MM.1S (cell line): ENCODE data around the gene GSS.

Source experiments
- DNase-seq: peaks from one replicate; pipeline ENCODE4 v3.0.0-alpha.2; 2015
- H2AFZ ChIP-seq: fragments of 300-600 bp; sonication (generic); 2 replicates; pipeline ENCODE4 v1.6.0; 2016; ENCODE audit warnings: antibody characterized with exemption, low read length
- H3F3A ChIP-seq: fragments of 300-600 bp; sonication (generic); 2 replicates; pipeline ENCODE4 v1.6.1; 2016; ENCODE audit warnings: mild to moderate bottlenecking, antibody characterized with exemption, low read length, moderate library complexity, mixed read lengths; ENCODE audit not compliant: insufficient read depth
- H3K27ac ChIP-seq: fragments of 300-600 bp; sonication (generic); 2 replicates; pipeline ENCODE4 v1.5.1; 2016; ENCODE audit warnings: mild to moderate bottlenecking, low read length
- H3K27me3 ChIP-seq: fragments of 300-600 bp; sonication (generic); replicated peaks from 2 replicates; pipeline ENCODE4 v1.6.0; 2016; ENCODE audit warnings: low read length; ENCODE audit not compliant: insufficient read depth
- H3K36me3 ChIP-seq: fragments of 300-600 bp; sonication (generic); replicated peaks from 2 replicates; pipeline ENCODE4 v1.6.1; 2016; ENCODE audit warnings: mild to moderate bottlenecking, low read length, mixed read lengths; ENCODE audit not compliant: insufficient read depth
- H3K4me1 ChIP-seq: fragments of 300-600 bp; sonication (generic); 2 replicates; pipeline ENCODE4 v1.6.1; 2016; ENCODE audit warnings: low read length, mixed read lengths
- H3K4me2 ChIP-seq: fragments of 300-600 bp; sonication (generic); 2 replicates; pipeline ENCODE4 v1.6.0; 2016; ENCODE audit warnings: low read depth, low read length
- H3K4me3 ChIP-seq: fragments of 300-600 bp; sonication (generic); 2 replicates; pipeline ENCODE4 v1.5.1; 2016; ENCODE audit warnings: low read length, mixed read lengths
- H3K79me2 ChIP-seq: fragments of 300-600 bp; sonication (generic); 2 replicates; pipeline ENCODE4 v1.6.1; 2016; ENCODE audit warnings: mixed run types, low read length, mixed read lengths
- H3K9ac ChIP-seq: fragments of 300-600 bp; sonication (generic); 2 replicates; pipeline ENCODE4 v1.6.1; 2016; ENCODE audit warnings: low read length, mixed read lengths
- H3K9me2 ChIP-seq: fragments of 300-600 bp; sonication (generic); replicated peaks from 2 replicates; pipeline ENCODE4 v1.6.1; 2016; ENCODE audit warnings: mild to moderate bottlenecking, low read length, mixed read lengths; ENCODE audit not compliant: insufficient read depth
- H3K9me3 ChIP-seq: fragments of 300-600 bp; sonication (generic); replicated peaks from 2 replicates; pipeline ENCODE4 v1.6.1; 2016; ENCODE audit warnings: mild to moderate bottlenecking, low read length, mixed read lengths; ENCODE audit not compliant: insufficient read depth
- H4K20me1 ChIP-seq: fragments of 300-600 bp; sonication (generic); 2 replicates; pipeline ENCODE4 v1.6.1; 2016; ENCODE audit warnings: mild to moderate bottlenecking, low read length, moderate library complexity, mixed read lengths; ENCODE audit not compliant: insufficient read depth
- EZH2 ChIP-seq: fragments of 300-600 bp; sonication (generic); optimal IDR thresholded peaks from 2 replicates; pipeline ENCODE3; 2017; ENCODE audit warnings: low read depth, mild to moderate bottlenecking, antibody characterized with exemption, low read length, mixed read lengths
- EZH2phosphoT487 ChIP-seq: fragments of 300-600 bp; sonication (generic); IDR thresholded peaks from 2 replicates; pipeline ENCODE4 v1.6.1; 2018; ENCODE audit warnings: antibody characterized with exemption, low read length
- TF ChIP-seq, protein P1 (sequence below): fragments of 300-600 bp; sonication (generic); IDR thresholded peaks from 2 replicates; pipeline ENCODE4 v1.5.1; 2016; ENCODE audit warnings: antibody characterized with exemption, low read length, mixed read lengths

Gene GSS

DNA sequence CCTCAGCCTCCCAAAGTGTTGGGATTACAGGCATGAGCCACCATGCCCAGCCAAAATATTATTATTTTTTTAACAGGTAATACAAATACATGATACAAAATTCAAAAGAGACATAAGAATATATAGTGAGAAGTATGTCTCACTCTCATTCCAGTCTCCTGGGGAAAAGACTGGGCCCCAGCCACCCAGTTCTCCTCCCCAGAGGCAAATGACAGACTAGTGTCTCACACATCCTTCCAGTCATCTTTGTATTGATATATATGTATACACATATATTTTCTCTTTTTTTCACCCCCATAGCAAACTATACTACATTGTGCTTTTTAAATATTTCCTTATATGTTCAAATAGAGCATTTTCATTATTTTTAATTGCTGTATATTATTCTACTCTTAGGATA is 8.3 kb downstream of the GSS start:
- H3K79me2 ChIP-seq: no peaks in the 10 kb centered on the region
- H3K9me3 ChIP-seq: no peaks in the 10 kb centered on the region
- H3K4me2 ChIP-seq: no peak overlapping the region
- H3K4me3 ChIP-seq: no peak overlapping the region
- H3F3A ChIP-seq: no peaks in the 10 kb centered on the region
- no peak overlapping the region for H2AFZ ChIP-seq
- no peaks in the 10 kb centered on the region for H3K27me3 ChIP-seq
- no peaks in the 10 kb centered on the region for H4K20me1 ChIP-seq
- no peak overlapping the region for H3K27ac ChIP-seq
- H3K9me2 ChIP-seq: no peaks in the 10 kb centered on the region
- no peak for DNase-seq
- no peaks in the 10 kb centered on the region for H3K36me3 ChIP-seq
- H3K9ac ChIP-seq: no peak overlapping the region
- no peaks in the 10 kb centered on the region for H3K4me1 ChIP-seq
- TF ChIP-seq EZH2phosphoT487: no peak
- TF ChIP-seq EZH2: no peak
- TF ChIP-seq, protein P1, sequence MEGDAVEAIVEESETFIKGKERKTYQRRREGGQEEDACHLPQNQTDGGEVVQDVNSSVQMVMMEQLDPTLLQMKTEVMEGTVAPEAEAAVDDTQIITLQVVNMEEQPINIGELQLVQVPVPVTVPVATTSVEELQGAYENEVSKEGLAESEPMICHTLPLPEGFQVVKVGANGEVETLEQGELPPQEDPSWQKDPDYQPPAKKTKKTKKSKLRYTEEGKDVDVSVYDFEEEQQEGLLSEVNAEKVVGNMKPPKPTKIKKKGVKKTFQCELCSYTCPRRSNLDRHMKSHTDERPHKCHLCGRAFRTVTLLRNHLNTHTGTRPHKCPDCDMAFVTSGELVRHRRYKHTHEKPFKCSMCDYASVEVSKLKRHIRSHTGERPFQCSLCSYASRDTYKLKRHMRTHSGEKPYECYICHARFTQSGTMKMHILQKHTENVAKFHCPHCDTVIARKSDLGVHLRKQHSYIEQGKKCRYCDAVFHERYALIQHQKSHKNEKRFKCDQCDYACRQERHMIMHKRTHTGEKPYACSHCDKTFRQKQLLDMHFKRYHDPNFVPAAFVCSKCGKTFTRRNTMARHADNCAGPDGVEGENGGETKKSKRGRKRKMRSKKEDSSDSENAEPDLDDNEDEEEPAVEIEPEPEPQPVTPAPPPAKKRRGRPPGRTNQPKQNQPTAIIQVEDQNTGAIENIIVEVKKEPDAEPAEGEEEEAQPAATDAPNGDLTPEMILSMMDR: no peak

DNA sequence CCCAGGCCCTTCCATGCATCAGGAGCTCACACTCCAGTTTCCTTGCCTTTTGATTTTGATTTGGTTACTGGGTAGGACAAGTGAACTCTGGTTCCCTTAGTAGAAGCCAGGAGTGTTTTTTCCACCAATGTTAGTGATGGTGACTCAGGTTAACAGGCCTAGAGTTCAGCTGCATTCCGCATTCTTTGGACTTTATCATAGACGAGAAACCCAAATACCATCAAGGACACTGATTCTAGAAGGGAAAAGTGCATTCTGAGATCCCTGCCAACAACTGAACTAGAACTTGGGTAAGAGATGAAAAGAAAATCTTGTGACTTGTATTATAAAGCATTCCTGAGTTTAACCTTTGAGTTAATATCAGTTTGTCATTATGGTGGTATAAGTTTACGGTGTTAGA is 8.9 kb downstream of the GSS start:
- peaks cover 5% of the 10 kb centered on the region for H3K4me1 ChIP-seq
- H3K79me2 ChIP-seq: no peaks in the 10 kb centered on the region
- H3K27ac ChIP-seq: no peak overlapping the region
- no peak overlapping the region for H3K4me3 ChIP-seq
- no peak overlapping the region for H3K4me2 ChIP-seq
- H3F3A ChIP-seq: 0 out of 2 replicates have a peak, but pooled peaks cover under 1% of the 10 kb centered on the region
- DNase-seq: no peak
- no peaks in the 10 kb centered on the region for H3K9me2 ChIP-seq
- TF ChIP-seq EZH2: no peak
- TF ChIP-seq, protein P1: no peak
- no peak for TF ChIP-seq EZH2phosphoT487
- H3K9me3 ChIP-seq: no peaks in the 10 kb centered on the region
- H3K27me3 ChIP-seq: no peaks in the 10 kb centered on the region
- H3K9ac ChIP-seq: no peak overlapping the region
- no peaks in the 10 kb centered on the region for H4K20me1 ChIP-seq
- H2AFZ ChIP-seq: no peak overlapping the region
- H3K36me3 ChIP-seq: no peaks in the 10 kb centered on the region

DNA sequence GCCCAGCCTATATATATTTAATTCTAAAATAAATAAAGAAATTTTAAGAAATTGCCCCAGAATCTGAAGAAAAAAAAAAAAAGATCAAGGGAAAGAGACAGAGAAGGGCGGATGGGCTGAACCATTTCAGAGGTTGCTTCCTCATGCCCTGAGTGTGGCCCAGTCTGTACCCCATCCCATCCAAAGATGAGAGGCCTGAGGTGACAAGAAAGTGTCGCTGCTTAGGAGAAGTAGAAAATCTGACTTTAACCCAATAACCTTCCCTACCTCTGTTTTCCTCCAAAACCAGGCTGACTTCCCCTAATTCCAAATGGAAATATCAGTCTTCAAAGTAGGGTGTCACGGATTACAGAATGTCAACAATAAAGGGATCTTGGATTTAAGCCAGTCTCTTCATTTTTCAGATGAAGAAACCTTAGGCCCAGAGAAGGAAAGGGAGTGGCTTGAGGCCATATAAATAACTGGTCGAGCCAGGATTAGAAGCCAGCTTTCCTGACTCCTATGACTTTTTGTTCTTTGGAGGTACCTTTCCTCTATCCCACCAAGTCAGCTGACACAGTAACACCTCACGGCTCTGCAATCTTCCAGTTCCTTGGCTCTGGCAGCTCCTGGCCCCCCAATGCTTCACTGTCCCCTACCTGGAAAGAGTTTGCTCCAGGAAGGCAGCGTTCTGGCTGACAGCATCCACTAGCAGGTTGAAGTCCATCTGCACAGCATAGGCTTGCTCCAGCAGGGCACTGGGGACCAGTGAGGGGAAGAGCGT is 10.1 kb downstream of the GSS start:
- no peak for DNase-seq
- no peaks in the 10 kb centered on the region for H3K79me2 ChIP-seq
- H3K9me3 ChIP-seq: no peaks in the 10 kb centered on the region
- no peak overlapping the region for H3K4me2 ChIP-seq
- TF ChIP-seq EZH2phosphoT487 (no peak), EZH2 (no peak)
- TF ChIP-seq, protein P1: no peak
- H2AFZ ChIP-seq: no peak overlapping the region
- H3K9me2 ChIP-seq: no peaks in the 10 kb centered on the region
- H3K27ac ChIP-seq: no peak overlapping the region
- H4K20me1 ChIP-seq: no peaks in the 10 kb centered on the region
- H3K36me3 ChIP-seq: no peaks in the 10 kb centered on the region
- H3F3A ChIP-seq: peaks cover 5% of the 10 kb centered on the region
- H3K27me3 ChIP-seq: no peaks in the 10 kb centered on the region
- H3K4me1 ChIP-seq: peaks cover 17% of the 10 kb centered on the region
- no peak overlapping the region for H3K4me3 ChIP-seq
- no peak overlapping the region for H3K9ac ChIP-seq
